MCF 10A (cell line): ENCODE data around the gene ZNF701. TPM values are rescaled to one million over a fixed set of nuclear protein-coding genes. Genes with fewer than 3 reads are reported as not detected.
"Not testable (repeated sequence)": the region's sequence is repeated elsewhere in the genome, so short reads cannot be mapped to it uniquely, and the experiment has no call there.

Experiments used
- BruUV-seq: library from RNA; stranded (reverse); fragments of 400-500 nt; replicated peaks from 2 replicates; lab custom pipeline; 2021; lab: Mats Ljungman, UMichigan
- CTCF ChIA-PET: fragments of 300-600 bp; sonication (Branson Sonifier 250); formaldehyde crosslinking; extraction: SDS; loops from one replicate; lab custom pipeline; 2021; ENCODE audit warnings: antibody characterized with exemption, inconsistent platforms; lab: Yijun Ruan, JAX
- POLR2A ChIA-PET: fragments of 300-600, 350-650 bp; sonication (Branson Sonifier 250); formaldehyde crosslinking; extraction: SDS; loops from one replicate; lab custom pipeline; 2020; ENCODE audit warnings: antibody characterized with exemption, inconsistent platforms; lab: Yijun Ruan, JAX
- DNase-seq: peaks from one replicate; pipeline ENCODE4 v3.0.0-alpha.2; 2018; ENCODE audit not compliant: unreplicated experiment
- H3K27ac Mint-ChIP-seq: one replicate; pipeline ENCODE4 v1.8.0; 2022; ENCODE audit warnings: mild to moderate bottlenecking, low read depth, mixed read lengths; ENCODE audit not compliant: unreplicated experiment
- H3K27me3 Mint-ChIP-seq: one replicate; pipeline ENCODE4 v1.8.0; 2022; ENCODE audit warnings: mixed read lengths; ENCODE audit not compliant: insufficient read depth, unreplicated experiment
- H3K36me3 Mint-ChIP-seq: one replicate; pipeline ENCODE4 v1.8.0; 2022; ENCODE audit warnings: mild to moderate bottlenecking, moderate library complexity, mixed read lengths; ENCODE audit not compliant: insufficient read depth, unreplicated experiment
- H3K4me1 Mint-ChIP-seq: one replicate; pipeline ENCODE4 v1.8.0; 2022; ENCODE audit warnings: mixed read lengths; ENCODE audit not compliant: insufficient read depth, unreplicated experiment
- H3K4me3 Mint-ChIP-seq: one replicate; pipeline ENCODE4 v1.8.0; 2022; ENCODE audit warnings: mild to moderate bottlenecking, moderate library complexity, mixed read lengths; ENCODE audit not compliant: unreplicated experiment
- H3K9me3 Mint-ChIP-seq: one replicate; pipeline ENCODE4 v1.8.0; 2022; ENCODE audit warnings: mixed read lengths; ENCODE audit not compliant: unreplicated experiment
- CTCF ChIP-seq: fragments of 200-600 bp; IDR thresholded peaks from one replicate; pipeline ENCODE4 v1.8.0; 2022; ENCODE audit warnings: antibody characterized with exemption, mild to moderate bottlenecking; ENCODE audit not compliant: unreplicated experiment
- intact Hi-C: fragments of 100-400 bp; cut with micrococcal nuclease; formaldehyde crosslinking; loops from 2 replicates; pipeline ENCODE4 v1.14.1; 2022
- total RNA-seq: library from RNA; stranded (reverse); gene quantifications from 2 replicates; pipeline ENCODE4 v1.2.3, GENCODE V29; 2022

ZNF701 gene
- total RNA-seq, 1 experiment from 2014 or later: 8.3 TPM

GRCh38 chr19:52527134-52527955, 42.7 kb upstream of the ZNF701 start, which contains the start of gene ZNF808:
TSS of gene ZNF808 (plus strand) at chr19:52527668. CDS start at chr19:52543285, 15,617 bp downstream.
- no peaks in the 10 kb centered on the region for H3K27me3 Mint-ChIP-seq
- peaks cover 10% of the 10 kb centered on the region for H3K36me3 Mint-ChIP-seq
- ChIA-PET CTCF (interaction anchor here (0.6 to 1.3 kb wide), 6 partner anchors 13 to 506 kb away, joined by 3 to 5 read pairs (median 3); no protein-coding TSS in a partner anchor), POLR2A (interaction anchor here (0.6 to 1.1 kb wide), 6 partner anchors 40 to 956 kb away, joined by 3 to 5 read pairs (median 4); partner anchors contain the start of gene ZNF528)
- intact Hi-C loops: no loop called here
- no TSS peak for BruUV-seq
- H3K4me3 Mint-ChIP-seq: peak within 1 kb of the TSS; percentile 93
- DNase-seq: peak; percentile 93
- H3K9me3 Mint-ChIP-seq: peaks cover 9% of the 10 kb centered on the region
- peak within 1 kb of the TSS; percentile 99 for H3K27ac Mint-ChIP-seq
- H3K4me1 Mint-ChIP-seq: peaks cover 12% of the 10 kb centered on the region
- TF ChIP-seq CTCF: peak; percentile 37

GRCh38 chr19:52527956-52528351, 42.1 kb upstream of the ZNF701 start:
- intact Hi-C loops: no loop called here
- POLR2A ChIA-PET: interaction anchor here (0.6 to 0.8 kb wide), 4 partner anchors 37 to 396 kb away, joined by 3 to 4 read pairs (median 3); partner anchors contain the start of gene ZNF766
- Mint-ChIP-seq H3K9me3 (peaks cover 9% of the 10 kb centered on the region), H3K27me3 (no peaks in the 10 kb centered on the region), H3K36me3 (peaks cover 16% of the 10 kb centered on the region), H3K4me1 (peaks cover 12% of the 10 kb centered on the region), H3K27ac (peak overlapping the region; percentile 99), H3K4me3 (peak overlapping the region; percentile 93)
- no peak for TF ChIP-seq CTCF
- DNase-seq: peak; percentile 8
- CTCF ChIA-PET: interaction anchor here (0.9 kb wide), 1 partner anchor 195 kb away, joined by 4 read pairs; no protein-coding TSS in a partner anchor
- BruUV-seq: TSS peak; percentile 87

GRCh38 chr19:52532480-52532879, 37.6 kb upstream of the ZNF701 start:
- ChIA-PET CTCF (no interaction called here), POLR2A (no interaction called here)
- H3K9me3 Mint-ChIP-seq: peaks cover 21% of the 10 kb centered on the region
- H3K27me3 Mint-ChIP-seq: no peaks in the 10 kb centered on the region
- peaks cover 19% of the 10 kb centered on the region for H3K4me1 Mint-ChIP-seq
- DNase-seq: no peak
- no peak overlapping the region for H3K4me3 Mint-ChIP-seq
- no TSS peak for BruUV-seq
- intact Hi-C loops: loop anchor here (10.0 kb wide), 1 partner anchor 202 kb away; the partner anchor contains the start of gene ZNF611
- TF ChIP-seq CTCF: no peak
- peaks cover 21% of the 10 kb centered on the region for H3K36me3 Mint-ChIP-seq
- no peak overlapping the region for H3K27ac Mint-ChIP-seq

GRCh38 chr19:52533901-52534300, 36.2 kb upstream of the ZNF701 start:
- ChIA-PET POLR2A (no interaction called here), CTCF (interaction anchor here (0.5 to 1.0 kb wide), 2 partner anchors 130 to 252 kb away, joined by 3 read pairs; no protein-coding TSS in a partner anchor)
- Mint-ChIP-seq H3K36me3 (peaks cover 21% of the 10 kb centered on the region), H3K27me3 (no peaks in the 10 kb centered on the region), H3K4me1 (peaks cover 10% of the 10 kb centered on the region), H3K4me3 (peak overlapping the region; percentile 82), H3K27ac (no peak overlapping the region), H3K9me3 (peaks cover 15% of the 10 kb centered on the region)
- intact Hi-C loops: loop anchor here (10.0 kb wide), 1 partner anchor 201 kb away; the partner anchor contains the start of gene ZNF611
- no peak for TF ChIP-seq CTCF
- peak; percentile 50 for DNase-seq
- no TSS peak for BruUV-seq

- Mint-ChIP-seq H3K4me3 (peak overlapping the region; percentile 82), H3K36me3 (peaks cover 30% of the 10 kb centered on the region), H3K27ac (peak overlapping the region; percentile 73), H3K9me3 (peaks cover 12% of the 10 kb centered on the region)
- CTCF ChIA-PET, BruUV-seq, H3K4me1 Mint-ChIP-seq, DNase-seq, H3K27me3 Mint-ChIP-seq, POLR2A ChIA-PET: not testable (repeated sequence)
- intact Hi-C loops: loop anchor here (10.0 kb wide), 1 partner anchor 199 kb away; the partner anchor contains the start of gene ZNF611
Measured at GRCh38 chr19:52535385-52535770, 34.7 kb upstream of the ZNF701 start.
